ENCODE measurements around the gene SRPK2. TPM values are rescaled to one million over a fixed set of nuclear protein-coding genes. Genes with fewer than 3 reads are reported as not detected.

The SRPK2 gene
- total and polyA plus RNA-seq, 12 donors = 10.5 to 40.4 (median 35.1) TPM

- 95 to 98% methylated on average over 6 of the region's 6 CpGs for WGBS, 2 donors
- Histone ChIP-seq H3K27me3 (no peaks in the 10 kb centered on the region), H3K4me1 (peaks cover 0 to 9% (median 0%) of the 10 kb centered on the region in 9 donors), H3K9me3 (no peaks in the 10 kb centered on the region), H3K36me3 (peaks cover 0 to 100% (median 78%) of the 10 kb centered on the region in 9 donors), H3K27ac (no peak overlapping the region), H3K4me3 (no peak overlapping the region)
- peak in 2 of 8 donors; percentile 37 to 40 for ATAC-seq
- no peak for TF ChIP-seq CTCF (IDR thresholded peaks at IDR 0.05)
- no peak for DNase-seq
- intact Hi-C loops (cut with DNase I) = no loop called here
Measured at GRCh38 chr7:105079348-105079747, 309.4 kb downstream of the SRPK2 start.

GRCh38 chr7:105073143-105073542 lies 315.6 kb downstream of the SRPK2 start:
- WGBS, 2 donors = 91 to 95% methylated on average over 1 of the region's 1 CpG
- peaks cover 0 to 14% (median 7%) of the 10 kb centered on the region in 9 donors for H3K4me1 ChIP-seq
- no peaks in the 10 kb centered on the region for H3K9me3 ChIP-seq
- no peaks in the 10 kb centered on the region for H3K27me3 ChIP-seq
- peaks cover 0 to 100% (median 48%) of the 10 kb centered on the region in 9 donors for H3K36me3 ChIP-seq
- DNase-seq (no peak), ATAC-seq (no peak)
- no peak overlapping the region for H3K27ac ChIP-seq
- no peak for TF ChIP-seq CTCF (IDR thresholded peaks at IDR 0.05)
- no peak overlapping the region for H3K4me3 ChIP-seq
- intact Hi-C loops (cut with DNase I) = no loop called here

- Histone ChIP-seq H3K9me3 (no peaks in the 10 kb centered on the region), H3K4me1 (peaks cover 0 to 27% (median 14%) of the 10 kb centered on the region in 9 donors), H3K27me3 (no peaks in the 10 kb centered on the region), H3K27ac (no peak overlapping the region), H3K4me3 (no peak overlapping the region), H3K36me3 (peaks cover 0 to 100% (median 38%) of the 10 kb centered on the region in 9 donors)
- no peak for TF ChIP-seq CTCF (IDR thresholded peaks at IDR 0.05)
- ATAC-seq = no peak
- no peak for DNase-seq
- intact Hi-C loops (cut with DNase I) = loop anchor here in 1 of 10 donors (10.0 kb wide), 1 partner anchor 84 kb away; no protein-coding TSS in a partner anchor
- 92 to 93% methylated on average over 1 of the region's 1 CpG for WGBS, 2 donors
Measured at GRCh38 chr7:105068886-105069285, 319.8 kb downstream of the SRPK2 start.

- Histone ChIP-seq H3K4me1 (peaks cover 0 to 39% (median 14%) of the 10 kb centered on the region in 9 donors), H3K9me3 (no peaks in the 10 kb centered on the region), H3K27ac (no peak overlapping the region), H3K36me3 (peaks cover 0 to 100% (median 35%) of the 10 kb centered on the region in 9 donors), H3K4me3 (no peak overlapping the region), H3K27me3 (no peaks in the 10 kb centered on the region)
- TF ChIP-seq CTCF (IDR thresholded peaks at IDR 0.05) = no peak
- DNase-seq (no peak), ATAC-seq (peak in 1 of 8 donors; percentile 11)
- WGBS, 2 donors = 97 to 99% methylated on average over 5 of the region's 5 CpGs
- intact Hi-C loops (cut with DNase I) = loop anchor here in 1 of 10 donors (10.0 kb wide), 1 partner anchor 83 kb away; no protein-coding TSS in a partner anchor
Measured at GRCh38 chr7:105067691-105068090, 321.0 kb downstream of the SRPK2 start.

Other genes starting within 250 kb of the SRPK2 start
- gene PUS7, start 133.3 kb upstream of the SRPK2 start, total RNA-seq = 1 to 10 TPM; 3.1 to 8.0 (median 5.0) TPM
- 1 to 10 TPM; 2.6 to 3.2 TPM for gene PUS7, start 133.3 kb upstream of the SRPK2 start, polyA plus RNA-seq
- 10 to 100 TPM; 11.4 to 15.3 (median 13.1) TPM for gene RINT1, start 143.3 kb upstream of the SRPK2 start, total RNA-seq
- gene RINT1, start 143.3 kb upstream of the SRPK2 start, polyA plus RNA-seq = 10 to 100 TPM in 1 of 2 donors, 1 to 10 TPM in 1; 8.1 to 28.2 TPM
- gene EFCAB10, start 192.6 kb upstream of the SRPK2 start, total RNA-seq = not detected
- not detected for gene EFCAB10, start 192.6 kb upstream of the SRPK2 start, polyA plus RNA-seq

All from heart right ventricle (tissue), 16 donors.